Osteocyte (in vitro differentiated cells): ENCODE data around the gene ST6GALNAC5. TPM values are rescaled to one million over a fixed set of nuclear protein-coding genes. Genes with fewer than 3 reads are reported as not detected.

ENCODE experiments used
- DNase-seq: peaks from one replicate; pipeline ENCODE4 v3.0.0; 2021; ENCODE audit warnings: mixed read lengths; ENCODE audit not compliant: unreplicated experiment; ENCODE audit errors: extremely low spot score
- H3K27ac Mint-ChIP-seq: one replicate; pipeline ENCODE4 v1.8.0; 2021; ENCODE audit warnings: mild to moderate bottlenecking, mixed read lengths; ENCODE audit not compliant: unreplicated experiment
- H3K27me3 Mint-ChIP-seq: one replicate; pipeline ENCODE4 v1.8.0; 2021; ENCODE audit warnings: mixed read lengths; ENCODE audit not compliant: unreplicated experiment
- H3K36me3 Mint-ChIP-seq: one replicate; pipeline ENCODE4 v1.8.0; 2021; ENCODE audit warnings: mixed read lengths; ENCODE audit not compliant: unreplicated experiment
- H3K4me1 Mint-ChIP-seq: one replicate; pipeline ENCODE4 v1.8.0; 2021; ENCODE audit warnings: mixed read lengths; ENCODE audit not compliant: unreplicated experiment
- H3K4me3 Mint-ChIP-seq: one replicate; pipeline ENCODE4 v1.8.0; 2021; ENCODE audit warnings: mild to moderate bottlenecking, moderate library complexity, mixed read lengths; ENCODE audit not compliant: unreplicated experiment
- H3K9me3 Mint-ChIP-seq: one replicate; pipeline ENCODE4 v1.8.0; 2021; ENCODE audit warnings: mixed read lengths; ENCODE audit not compliant: unreplicated experiment
- CTCF ChIP-seq: fragments of 200-600 bp; sonication (generic); IDR thresholded peaks from 2 replicates; pipeline ENCODE4 v1.5.0; 2021; ENCODE audit warnings: antibody characterized with exemption, mild to moderate bottlenecking, moderate library complexity
- total RNA-seq: library from RNA; stranded (reverse); gene quantifications from 2 replicates; pipeline ENCODE4 v1.2.1, GENCODE V29; 2021

Gene ST6GALNAC5
- total RNA-seq, 1 donor from 2014 or later = 3.7 TPM

- no peak for DNase-seq
- no peak for TF ChIP-seq CTCF
- Mint-ChIP-seq H3K27me3 (no peaks in the 10 kb centered on the region), H3K36me3 (no peaks in the 10 kb centered on the region), H3K9me3 (no peaks in the 10 kb centered on the region), H3K27ac (no peak overlapping the region), H3K4me3 (no peak overlapping the region), H3K4me1 (peaks cover 31% of the 10 kb centered on the region)
These were observed 40.2 kb upstream of the ST6GALNAC5 start for GRCh38 chr1:76827066-76827465.

GRCh38 chr1:76830373-76830772 is 36.9 kb upstream of the ST6GALNAC5 start:
- Mint-ChIP-seq H3K36me3 (no peaks in the 10 kb centered on the region), H3K27me3 (no peaks in the 10 kb centered on the region), H3K27ac (peak overlapping the region; percentile 74), H3K9me3 (peaks cover 5% of the 10 kb centered on the region), H3K4me1 (peaks cover 37% of the 10 kb centered on the region), H3K4me3 (no peak overlapping the region)
- DNase-seq = no peak
- no peak for TF ChIP-seq CTCF

- Mint-ChIP-seq H3K27me3 (no peaks in the 10 kb centered on the region), H3K27ac (no peak overlapping the region), H3K9me3 (peaks cover 5% of the 10 kb centered on the region), H3K36me3 (no peaks in the 10 kb centered on the region), H3K4me3 (no peak overlapping the region), H3K4me1 (peaks cover 25% of the 10 kb centered on the region)
- DNase-seq = no peak
- no peak for TF ChIP-seq CTCF
These were observed 34.8 kb upstream of the ST6GALNAC5 start for GRCh38 chr1:76832521-76832920.

GRCh38 chr1:76833151-76833550 is 34.1 kb upstream of the ST6GALNAC5 start:
- Mint-ChIP-seq H3K27me3 (no peaks in the 10 kb centered on the region), H3K9me3 (peaks cover 5% of the 10 kb centered on the region), H3K4me3 (no peak overlapping the region), H3K36me3 (no peaks in the 10 kb centered on the region), H3K4me1 (peaks cover 25% of the 10 kb centered on the region), H3K27ac (no peak overlapping the region)
- DNase-seq = no peak
- no peak for TF ChIP-seq CTCF

- no peak for TF ChIP-seq CTCF
- no peak overlapping the region for H3K4me3 Mint-ChIP-seq
- no peaks in the 10 kb centered on the region for H3K36me3 Mint-ChIP-seq
- H3K9me3 Mint-ChIP-seq = peaks cover 5% of the 10 kb centered on the region
- H3K27me3 Mint-ChIP-seq = no peaks in the 10 kb centered on the region
- DNase-seq = no peak
- H3K27ac Mint-ChIP-seq = no peak overlapping the region
- peaks cover 23% of the 10 kb centered on the region for H3K4me1 Mint-ChIP-seq
These were observed 33.4 kb upstream of the ST6GALNAC5 start for GRCh38 chr1:76833856-76834255.
